Mucosa of gallbladder (tissue), 1 donor: ENCODE measurements around the gene SPRYD3. TPM values are rescaled to one million over a fixed set of nuclear protein-coding genes. Genes with fewer than 3 reads are reported as not detected.
"Not testable (repeated sequence)": the region's sequence is repeated elsewhere in the genome, so short reads cannot be mapped to it uniquely, and the experiment has no call there.

Experiments
- DNase-seq: peaks from one replicate; pipeline ENCODE4 v3.0.0-alpha.2; 2020; ENCODE audit warnings: low spot score
- total RNA-seq: library from RNA; stranded (reverse); gene quantifications from one replicate; pipeline ENCODE4 v1.2.1, GENCODE V29; 2021
- donor health status: DM: no; HTN: no; CAD: no.

Gene SPRYD3
- total RNA-seq, 1 donor from 2014 or later, result 68.4 TPM

DNA sequence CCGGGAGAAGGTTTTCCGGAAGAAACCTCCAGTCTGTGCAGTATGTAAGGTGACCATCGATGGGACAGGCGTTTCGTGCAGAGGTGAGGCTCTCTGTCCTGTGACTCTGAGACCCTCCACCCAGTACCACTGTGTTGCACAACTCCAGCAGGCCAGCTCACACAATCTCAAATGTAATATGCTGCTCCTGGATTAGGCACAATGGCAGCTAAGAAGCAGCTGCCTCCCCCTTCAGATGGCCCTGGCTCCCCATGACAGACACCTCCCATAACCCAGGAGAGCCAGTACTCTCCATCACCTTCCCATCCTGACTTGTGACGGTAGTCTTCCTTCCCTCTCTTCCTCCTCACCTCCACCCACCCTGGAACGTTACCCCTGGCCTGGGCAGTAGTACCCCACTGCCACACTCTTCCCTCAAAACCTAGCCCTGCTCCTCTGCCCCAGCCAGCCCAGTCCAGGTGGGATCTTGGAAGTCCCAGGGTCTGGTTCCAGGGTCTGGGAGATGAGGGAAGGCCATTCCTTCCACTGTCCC is 27.2 kb downstream of the SPRYD3 start:
- no peak for DNase-seq

GRCh38 chr12:53051058-53051880 is 27.9 kb downstream of the SPRYD3 start:
- peak; percentile 73 for DNase-seq

GRCh38 chr12:53050426-53051057 is 28.6 kb downstream of the SPRYD3 start:
- DNase-seq, result peak; percentile 9

- peak; percentile 53 for DNase-seq
Measured at GRCh38 chr12:53049571-53050318, 29.4 kb downstream of the SPRYD3 start, which contains the start of gene TNS2. Gene TNS2, plus strand, starts transcription at chr12:53050065. Its CDS starts 121 bp downstream, at chr12:53050186.

DNA sequence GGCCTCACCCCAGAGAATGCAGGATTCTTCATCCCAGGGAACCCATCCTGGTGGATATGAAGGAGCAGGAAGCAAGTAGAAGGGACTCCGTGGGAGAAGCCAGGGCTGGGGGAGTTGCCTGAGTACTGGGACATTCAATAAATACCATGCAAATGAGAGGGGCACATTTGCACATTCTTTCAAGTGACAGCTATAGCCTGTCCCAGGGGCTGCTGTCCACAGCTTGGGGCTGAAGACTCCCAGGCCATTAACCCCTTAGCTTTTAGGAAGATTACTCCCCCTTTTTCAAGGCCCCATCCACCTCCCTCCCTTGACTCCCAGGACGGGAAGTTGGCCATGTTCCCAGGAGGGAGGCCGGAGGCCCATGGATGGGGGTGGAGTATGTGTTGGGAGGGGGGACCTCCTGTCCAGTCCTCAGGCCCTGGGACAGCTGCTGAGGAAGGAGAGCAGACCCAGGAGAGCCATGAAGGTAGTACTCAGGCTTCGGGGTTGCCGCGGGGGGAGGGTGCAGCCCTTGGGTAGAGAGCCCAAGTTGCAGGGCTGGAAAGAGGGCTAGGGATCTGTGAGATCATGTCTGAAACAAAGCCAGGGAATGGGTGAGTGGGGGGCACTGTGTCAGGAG is 30.3 kb downstream of the SPRYD3 start:
- DNase-seq, result no peak

GRCh38 chr12:53048033-53048779 is 31.0 kb downstream of the SPRYD3 start:
- peak; percentile 65 for DNase-seq

GRCh38 chr12:53047221-53048032 is 31.8 kb downstream of the SPRYD3 start:
- DNase-seq, result peak; percentile 73

DNA sequence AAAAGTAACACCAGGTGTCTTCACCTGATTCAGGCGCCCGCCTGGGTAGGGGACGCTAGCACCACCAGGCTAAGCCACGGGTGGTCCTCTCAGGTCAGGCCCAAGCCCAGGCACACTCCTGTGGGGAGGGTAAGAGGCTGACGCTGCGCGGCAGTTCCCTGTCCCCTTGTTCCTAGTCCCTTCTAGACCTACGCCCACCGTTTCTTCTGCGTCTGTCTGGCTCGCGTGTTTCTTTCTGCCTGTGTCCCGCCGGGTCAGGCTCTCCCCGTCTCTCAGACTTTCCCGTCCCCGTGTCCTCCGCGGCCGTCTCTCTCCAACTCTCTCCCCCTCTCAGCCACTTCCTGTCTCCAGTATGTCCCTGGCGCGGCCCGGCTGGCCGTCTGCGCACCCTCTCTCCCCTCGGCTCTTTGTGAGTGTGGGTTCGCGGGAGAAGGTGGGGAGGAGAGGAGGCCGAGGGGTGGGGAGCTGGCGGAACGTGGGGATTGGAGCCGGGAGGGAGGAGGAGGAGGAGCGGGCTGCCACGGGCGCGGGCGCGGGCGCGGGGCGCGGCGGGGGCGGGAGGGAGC is 32.5 kb downstream of the SPRYD3 start:
- DNase-seq, result peak; percentile 81

GRCh38 chr12:53045696-53046045 is 33.5 kb downstream of the SPRYD3 start:
- DNase-seq, result no peak

DNA sequence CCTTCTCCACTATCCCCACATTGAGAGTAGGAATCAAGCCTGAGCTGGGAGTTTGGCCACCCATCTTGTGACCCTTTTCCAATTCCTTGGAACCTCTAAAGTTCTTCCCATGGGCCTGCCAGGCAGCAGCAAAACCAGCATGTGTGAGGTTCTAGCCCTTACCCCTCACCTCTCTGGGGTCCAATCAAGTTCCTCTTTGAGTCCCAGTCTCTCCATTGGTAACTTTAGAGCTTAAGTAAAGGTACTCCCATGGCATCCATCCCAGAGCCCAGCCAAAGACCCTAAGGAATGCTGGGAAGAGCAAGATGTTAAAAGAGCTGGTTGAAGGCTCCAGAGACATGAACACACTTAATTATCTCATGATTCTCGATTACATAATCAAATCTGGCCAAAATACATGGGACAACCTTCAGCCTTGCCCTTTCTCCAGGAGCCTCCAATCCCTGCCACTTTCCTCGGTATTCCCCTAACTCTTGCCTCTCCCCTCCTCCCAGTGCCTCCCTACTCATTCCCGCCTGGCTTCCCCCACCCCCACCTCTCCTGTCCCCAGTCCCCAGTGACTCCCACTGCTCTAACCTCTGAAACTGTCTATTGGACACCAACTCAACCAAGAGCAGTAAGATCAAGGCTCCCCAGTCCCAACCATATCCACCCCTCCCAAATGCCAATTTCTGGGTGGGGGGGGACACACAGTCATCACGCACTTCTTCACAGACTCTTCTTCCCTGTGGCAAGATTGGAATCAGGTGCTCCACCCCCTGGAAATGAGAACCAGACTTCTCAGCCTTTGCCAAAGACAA is 34.1 kb downstream of the SPRYD3 start:
- no peak for DNase-seq

DNA sequence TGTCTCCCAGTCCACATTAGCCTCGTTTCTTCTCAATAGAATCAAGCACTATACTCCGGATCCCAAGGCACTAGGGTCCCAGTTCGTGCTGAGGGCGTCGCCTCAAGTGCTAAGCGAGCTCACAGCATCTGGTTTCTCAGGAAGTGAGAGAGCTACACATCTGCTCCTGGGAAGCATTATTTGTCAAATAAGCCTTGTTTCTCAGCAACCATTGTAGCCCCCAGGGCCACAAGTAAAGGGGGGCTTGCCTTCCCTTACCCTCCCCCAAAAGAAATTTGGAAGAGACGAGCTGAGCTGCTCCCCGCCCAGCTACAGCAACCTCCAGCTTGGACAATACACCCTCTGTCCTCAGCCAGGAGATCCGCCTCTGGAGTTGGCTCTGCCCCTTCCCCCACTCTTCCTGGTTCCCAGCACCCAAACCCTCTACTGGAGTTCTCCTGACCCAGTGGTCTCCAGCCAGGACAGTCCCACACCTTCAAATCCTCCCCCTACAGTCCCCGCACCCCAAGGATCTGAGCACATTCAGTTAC is 35.1 kb downstream of the SPRYD3 start:
- no peak for DNase-seq

DNA sequence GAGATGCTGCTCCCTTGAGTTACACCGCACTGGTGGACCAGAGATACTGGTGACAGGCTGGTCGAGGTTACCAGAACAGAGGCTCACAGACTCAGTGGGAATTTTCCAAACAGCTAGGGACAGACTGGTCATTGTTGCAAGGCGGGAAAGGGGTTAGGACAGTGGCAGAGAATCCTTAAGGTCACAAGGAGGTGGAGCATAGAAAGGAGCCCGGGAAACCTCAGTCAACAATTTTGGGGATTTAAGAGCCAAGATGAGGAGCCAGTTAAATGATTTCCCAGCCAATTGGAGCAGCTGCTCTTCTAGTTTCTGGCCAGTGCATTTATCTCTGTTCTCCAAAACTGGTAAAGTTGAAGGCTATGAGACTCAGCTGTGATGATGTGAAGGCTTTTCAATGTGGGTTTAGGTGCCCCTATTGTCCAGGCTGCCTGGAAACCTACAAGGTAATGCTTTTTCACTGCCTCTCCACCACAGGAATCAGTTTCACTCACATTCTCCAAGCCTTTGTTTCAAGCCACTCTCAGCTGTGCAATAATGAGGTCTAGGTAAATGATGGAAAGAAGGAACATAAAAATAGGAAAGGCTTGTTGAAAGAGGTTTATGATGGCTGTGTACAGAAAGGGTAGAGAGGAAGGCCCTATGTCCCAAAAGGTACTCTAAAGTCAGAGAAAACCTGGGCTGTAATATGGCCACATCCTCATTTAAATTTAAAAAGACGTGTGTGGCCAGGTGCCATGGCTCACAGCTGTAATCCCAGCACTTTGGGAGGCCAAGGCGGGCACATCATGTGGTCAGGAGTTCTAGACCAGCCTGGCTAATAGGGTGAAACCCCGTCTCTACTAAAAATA is 36.4 kb downstream of the SPRYD3 start:
- DNase-seq, result no peak

- no peak for DNase-seq
Measured at GRCh38 chr12:53039851-53040250, 39.3 kb downstream of the SPRYD3 start.

GRCh38 chr12:53036802-53037201 is 42.4 kb downstream of the SPRYD3 start:
- DNase-seq, result no peak

- DNase-seq, result no peak
Measured at GRCh38 chr12:53034459-53034858, 44.7 kb downstream of the SPRYD3 start.

GRCh38 chr12:53033832-53034231 is 45.4 kb downstream of the SPRYD3 start:
- not testable (repeated sequence) for DNase-seq

GRCh38 chr12:53031616-53032015 is 47.6 kb downstream of the SPRYD3 start:
- DNase-seq, result no peak

DNA sequence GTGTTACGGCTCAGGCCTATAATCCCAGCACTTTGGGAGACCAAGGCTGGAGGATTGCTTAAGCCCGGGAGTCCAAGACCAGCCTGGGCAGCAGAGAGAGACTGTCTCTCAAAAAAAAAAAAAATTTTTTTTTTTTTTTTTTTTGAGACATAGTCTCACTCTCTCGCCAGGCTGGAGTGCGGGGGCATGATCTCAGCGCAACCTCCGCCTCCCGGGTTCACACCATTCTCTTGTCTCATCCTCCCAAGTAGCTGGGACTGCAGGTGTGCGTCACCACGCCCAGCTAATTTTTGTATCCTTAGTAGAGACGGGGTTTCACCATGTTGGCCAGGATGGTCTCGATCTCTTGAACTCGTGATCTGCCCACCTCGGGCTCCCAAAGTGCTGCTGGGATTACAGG is 52.2 kb downstream of the SPRYD3 start:
- not testable (repeated sequence) for DNase-seq
